GM18519 (cell line): ENCODE measurements around the gene INF2.

Experiments used
- ATAC-seq: cut with Tn5 transposase; IDR thresholded peaks from one replicate; pipeline ENCODE4 v1.9.1; 2021; ENCODE audit warnings: mild to moderate bottlenecking, moderate library complexity; ENCODE audit not compliant: unreplicated experiment, low FRiP score

INF2 gene

DNA sequence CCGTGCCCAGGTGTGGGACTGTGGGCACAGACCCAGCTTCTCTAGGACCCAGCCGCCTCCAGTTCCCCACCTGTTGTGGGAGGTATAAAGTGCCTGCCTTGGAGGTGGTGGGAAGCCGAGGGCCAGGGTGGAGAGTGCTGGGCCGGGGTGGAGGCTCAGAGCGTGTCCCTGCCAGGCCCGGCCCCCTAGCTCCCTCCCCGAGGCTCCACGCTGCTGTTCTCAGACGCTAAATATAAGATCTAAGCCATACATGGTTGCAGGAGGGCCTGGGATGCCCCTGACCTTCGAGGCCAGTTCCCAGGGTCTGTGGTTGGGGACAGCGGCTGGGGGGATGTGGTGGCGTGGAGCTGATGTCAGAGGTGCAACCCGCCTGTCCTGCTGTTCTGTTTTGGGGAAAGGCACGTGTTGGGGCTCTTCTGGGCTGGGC, 10.8 kb downstream of the INF2 start:
- ATAC-seq: no peak

DNA sequence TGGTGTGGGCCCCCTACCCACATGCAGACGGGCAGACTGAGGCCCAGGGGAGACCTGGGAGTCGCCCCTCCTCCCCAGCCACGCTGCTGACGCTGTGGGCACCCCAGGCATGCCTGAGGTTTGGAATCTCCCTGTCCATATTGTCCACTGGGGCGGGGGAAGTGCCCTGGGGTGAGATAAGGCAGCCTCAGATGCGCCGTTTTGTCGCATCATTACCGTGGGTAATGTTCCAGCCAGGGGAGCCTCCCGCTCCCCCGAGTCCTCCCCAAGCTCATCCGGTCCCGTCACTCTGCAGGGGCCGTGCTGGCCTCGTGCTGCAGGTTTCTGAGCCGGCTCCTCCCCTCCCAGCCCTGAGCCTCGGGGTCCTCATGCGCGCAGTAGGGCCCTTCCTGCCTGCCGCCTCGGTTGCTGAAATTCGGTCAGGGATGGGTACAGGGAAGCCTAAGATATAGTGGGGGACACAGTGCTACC, 11.4 kb downstream of the INF2 start:
- ATAC-seq: no peak

DNA sequence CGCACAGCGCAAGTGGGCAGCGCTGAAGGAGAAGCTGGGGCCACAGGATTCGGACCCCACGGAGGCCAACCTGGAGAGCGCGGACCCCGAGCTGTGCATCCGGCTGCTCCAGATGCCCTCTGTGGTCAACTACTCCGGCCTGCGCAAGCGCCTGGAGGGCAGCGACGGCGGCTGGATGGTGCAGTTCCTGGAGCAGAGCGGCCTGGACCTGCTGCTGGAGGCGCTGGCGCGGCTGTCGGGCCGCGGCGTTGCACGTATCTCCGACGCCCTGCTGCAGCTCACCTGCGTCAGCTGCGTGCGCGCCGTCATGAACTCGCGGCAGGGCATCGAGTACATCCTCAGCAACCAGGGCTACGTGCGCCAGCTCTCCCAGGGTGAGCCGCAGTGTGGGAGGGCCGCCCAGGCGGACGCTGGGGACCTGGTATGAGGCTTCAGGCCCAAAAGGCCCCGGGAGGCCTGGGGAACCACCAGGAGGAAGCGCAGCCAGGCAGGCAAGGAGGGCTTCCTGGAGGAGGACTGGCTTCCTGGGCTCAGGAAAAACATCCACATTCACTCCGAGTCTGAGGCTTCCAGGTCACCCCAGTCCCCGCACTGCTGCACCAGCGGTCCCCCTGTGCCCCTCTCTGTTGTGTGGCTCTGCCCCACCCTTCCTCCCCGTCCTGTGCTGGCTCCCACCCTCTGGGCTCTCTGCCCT, 12.1 kb downstream of the INF2 start:
- no peak for ATAC-seq

DNA sequence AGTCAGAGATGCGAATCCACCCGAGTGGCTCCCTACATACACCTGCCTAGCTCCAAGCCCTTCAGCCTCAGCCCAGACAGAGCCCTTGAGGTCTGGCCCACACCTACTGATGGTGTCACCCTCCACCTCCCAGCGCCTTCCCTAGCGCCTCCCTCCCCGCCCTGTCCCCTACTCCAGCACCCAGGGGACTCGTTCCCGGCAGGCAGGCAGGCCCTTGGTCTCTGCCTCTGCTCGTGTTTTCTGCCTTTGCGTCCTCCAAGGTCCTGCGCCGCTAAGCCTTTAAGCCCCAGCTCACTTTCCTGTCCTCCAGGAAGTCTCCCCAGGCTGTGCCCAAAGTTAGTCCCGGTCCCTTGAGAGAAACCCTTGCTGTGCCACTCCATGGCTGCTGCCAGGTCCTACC, 12.7 kb downstream of the INF2 start:
- ATAC-seq: no peak

DNA sequence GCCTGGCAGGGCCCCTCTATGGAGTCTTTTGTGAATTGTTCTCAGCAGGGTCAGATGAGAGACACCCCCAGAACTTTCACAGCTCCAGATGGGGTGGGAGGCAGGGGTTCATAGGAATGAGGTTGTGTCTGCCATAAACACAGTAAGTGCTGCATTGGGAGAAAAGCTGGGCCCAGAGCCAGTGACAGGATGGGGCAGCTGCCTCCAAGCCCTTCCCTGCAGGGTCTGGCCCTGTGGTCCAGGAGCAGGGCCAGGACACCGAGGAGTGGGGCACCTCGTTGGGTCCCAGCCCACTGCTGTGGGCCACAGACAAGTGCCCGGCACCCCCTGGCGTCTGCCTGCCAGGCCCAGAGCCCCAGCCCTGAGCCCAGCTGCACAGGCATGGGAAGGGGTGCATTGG, 13.3 kb downstream of the INF2 start:
- ATAC-seq: no peak

DNA sequence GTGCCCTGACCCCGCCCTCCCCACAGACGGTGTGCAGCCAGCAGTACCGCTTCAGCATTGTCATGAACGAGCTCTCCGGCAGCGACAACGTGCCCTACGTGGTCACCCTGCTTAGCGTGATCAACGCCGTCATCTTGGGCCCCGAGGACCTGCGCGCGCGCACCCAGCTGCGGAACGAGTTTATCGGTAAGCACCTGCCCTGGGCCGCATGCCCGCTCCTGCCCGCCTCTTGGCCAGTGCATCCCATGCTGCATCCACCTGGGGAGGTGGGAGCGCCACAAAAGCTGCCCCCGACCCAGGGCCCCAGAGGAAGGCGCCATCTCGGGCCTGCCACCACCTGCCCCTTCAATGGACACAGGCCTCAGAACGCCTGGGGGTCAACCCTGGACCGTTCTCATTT, 13.9 kb downstream of the INF2 start:
- no peak for ATAC-seq

DNA sequence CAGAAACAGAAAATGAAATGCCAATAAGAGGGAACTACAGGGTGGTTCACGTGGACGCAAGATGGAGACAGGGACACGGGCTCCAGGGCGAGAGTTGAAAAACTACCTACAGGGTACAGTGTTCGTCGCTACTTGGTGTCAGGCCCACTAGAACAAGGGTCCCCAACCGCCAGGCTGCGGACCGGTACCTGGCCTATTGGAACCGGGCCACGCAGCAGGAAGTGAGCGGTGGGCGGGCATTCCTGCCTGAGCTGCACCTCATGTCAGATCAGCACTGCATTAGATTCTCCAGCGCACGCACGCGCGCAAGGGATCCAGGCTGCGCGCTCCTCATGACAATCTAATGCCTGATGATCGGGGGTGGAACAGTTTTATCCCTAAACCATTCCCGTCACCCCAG, 14.8 kb downstream of the INF2 start:
- no peak for ATAC-seq

DNA sequence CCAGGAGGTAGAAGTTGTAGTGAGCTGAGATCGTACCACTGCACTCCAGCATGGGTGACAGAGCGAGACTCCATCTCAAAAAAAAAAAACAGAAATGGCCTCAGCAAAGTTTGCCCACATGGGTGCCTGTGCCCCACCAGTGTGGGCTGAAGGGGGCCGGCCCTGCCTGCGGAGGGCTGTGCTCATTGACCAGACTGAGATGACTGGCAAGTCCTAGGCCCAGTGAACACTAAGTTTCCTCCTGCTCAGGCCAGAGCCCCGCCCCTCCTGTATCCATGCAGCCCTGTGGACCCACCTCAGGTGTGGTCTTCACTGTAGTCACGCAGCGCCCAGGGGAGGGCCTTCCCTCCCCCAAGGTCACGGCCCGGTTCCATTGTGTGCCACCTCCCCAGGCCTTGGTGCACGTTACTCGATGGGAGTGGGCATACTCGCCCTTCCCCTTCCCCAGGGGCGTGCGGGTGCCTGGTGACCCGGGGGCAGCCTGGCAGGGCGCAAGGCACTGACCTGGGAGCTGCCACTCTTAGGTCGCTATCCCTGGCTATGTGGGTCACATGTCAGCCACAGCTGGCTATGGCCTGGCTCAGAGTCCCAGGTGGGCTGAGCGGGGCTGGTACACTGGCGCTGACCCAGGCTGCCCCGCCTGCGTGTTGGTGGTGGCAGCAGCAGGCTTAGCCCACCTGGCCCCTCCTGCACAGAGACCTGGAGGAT, 16.1 kb downstream of the INF2 start:
- ATAC-seq: no peak

DNA sequence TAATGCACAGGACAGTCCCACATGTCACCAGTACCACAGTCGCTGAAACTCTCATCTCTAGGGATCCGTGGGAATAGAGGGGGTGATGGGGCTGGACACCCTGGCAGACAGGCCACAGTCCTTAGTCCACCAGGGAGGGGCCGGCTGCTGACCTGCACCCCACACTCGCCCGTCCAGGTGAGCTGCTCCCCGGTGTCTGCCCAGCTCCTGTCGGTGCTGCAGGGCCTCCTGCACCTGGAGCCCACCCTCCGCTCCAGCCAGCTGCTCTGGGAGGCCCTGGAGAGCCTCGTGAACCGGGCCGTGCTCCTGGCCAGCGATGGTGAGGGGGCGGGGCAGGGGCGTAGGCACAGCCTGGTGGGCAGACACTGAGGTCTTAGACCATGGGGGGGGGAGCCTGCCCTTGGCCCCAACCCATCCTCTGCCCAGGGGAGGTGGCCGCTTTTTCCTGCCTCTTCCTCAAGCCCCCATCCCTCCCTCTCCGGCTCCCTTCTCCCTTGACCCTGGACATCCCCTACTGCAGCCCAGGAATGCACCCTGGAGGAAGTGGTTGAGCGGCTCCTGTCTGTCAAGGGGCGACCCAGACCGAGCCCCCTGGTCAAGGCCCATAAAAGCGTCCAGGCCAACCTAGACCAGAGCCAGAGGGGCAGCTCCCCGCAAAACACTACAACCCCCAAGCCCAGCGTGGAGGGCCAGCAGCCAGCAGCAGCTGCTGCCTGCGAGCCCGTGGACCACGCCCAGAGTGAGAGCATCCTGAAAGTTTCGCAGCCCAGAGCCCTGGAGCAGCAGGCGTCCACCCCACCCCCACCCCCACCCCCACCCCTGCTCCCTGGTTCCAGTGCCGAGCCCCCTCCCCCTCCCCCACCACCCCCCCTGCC, 17.6 kb downstream of the INF2 start:
- no peak for ATAC-seq

DNA sequence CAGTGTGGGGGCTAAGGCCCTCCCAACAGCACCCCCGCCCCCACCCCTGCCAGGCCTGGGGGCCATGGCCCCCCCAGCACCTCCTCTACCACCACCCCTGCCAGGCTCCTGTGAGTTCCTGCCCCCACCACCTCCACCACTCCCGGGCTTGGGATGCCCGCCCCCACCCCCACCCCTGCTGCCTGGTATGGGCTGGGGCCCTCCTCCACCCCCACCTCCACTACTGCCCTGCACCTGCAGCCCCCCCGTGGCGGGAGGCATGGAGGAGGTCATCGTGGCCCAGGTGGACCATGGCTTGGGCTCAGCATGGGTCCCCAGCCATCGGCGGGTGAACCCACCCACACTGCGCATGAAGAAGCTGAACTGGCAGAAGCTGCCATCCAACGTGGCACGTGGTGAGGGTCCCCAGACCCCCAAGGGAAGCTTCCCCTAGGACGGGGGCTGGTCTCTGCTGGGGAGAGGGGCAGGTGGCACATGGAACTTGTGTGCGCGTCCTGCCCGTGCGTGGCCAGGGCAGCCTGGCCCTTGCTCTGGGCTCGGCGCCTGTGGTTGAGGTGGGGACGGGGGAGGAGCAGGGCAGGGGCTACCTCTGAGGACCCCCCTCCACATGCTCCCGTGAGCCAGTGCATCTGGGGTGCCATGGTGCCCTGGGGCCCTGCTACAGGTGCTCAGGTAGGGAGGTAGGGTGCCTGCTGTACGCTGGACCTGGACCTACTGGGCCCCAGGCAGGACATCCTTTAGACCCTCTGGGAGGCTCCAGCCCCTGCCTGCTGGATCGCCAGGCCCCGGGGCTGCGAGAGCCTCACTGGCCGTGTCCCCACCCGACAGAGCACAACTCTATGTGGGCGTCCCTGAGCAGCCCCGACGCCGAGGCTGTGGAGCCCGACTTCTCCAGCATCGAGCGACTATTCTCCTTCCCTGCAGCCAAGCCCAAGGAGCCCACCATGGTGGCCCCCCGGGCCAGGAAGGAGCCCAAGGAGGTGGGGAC, 18.5 kb downstream of the INF2 start:
- ATAC-seq: no peak

DNA sequence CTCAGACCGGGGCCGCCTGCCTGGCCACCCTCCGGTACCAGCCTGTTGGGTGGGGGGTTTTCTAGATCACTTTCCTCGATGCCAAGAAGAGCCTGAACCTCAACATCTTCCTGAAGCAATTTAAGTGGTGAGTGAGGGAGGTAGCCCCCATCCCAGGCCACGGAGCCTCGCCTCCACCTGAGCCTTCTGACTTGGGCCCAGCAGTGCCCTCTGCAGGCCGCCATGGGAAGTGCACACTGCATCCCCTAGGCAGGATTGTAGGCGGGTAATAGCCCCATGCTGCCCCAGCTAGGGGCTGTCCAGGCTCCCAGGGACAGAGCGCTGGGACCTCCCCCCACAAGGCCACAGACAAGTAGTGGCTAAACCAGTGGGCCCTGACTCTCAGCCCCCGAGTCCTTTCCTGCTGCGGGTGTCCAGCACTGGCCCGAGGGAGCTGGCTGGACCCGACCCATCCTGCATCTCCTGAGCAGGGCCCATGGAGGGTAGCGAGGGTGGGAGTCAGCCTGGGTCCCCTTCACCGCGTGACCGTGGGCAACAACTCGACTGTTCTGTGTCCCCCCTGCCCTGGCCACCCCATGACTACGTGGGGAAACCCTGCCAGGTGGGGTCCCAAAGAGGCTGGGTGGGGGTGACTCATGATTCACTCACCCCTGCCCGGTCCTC, 19.3 kb downstream of the INF2 start:
- ATAC-seq: no peak

DNA sequence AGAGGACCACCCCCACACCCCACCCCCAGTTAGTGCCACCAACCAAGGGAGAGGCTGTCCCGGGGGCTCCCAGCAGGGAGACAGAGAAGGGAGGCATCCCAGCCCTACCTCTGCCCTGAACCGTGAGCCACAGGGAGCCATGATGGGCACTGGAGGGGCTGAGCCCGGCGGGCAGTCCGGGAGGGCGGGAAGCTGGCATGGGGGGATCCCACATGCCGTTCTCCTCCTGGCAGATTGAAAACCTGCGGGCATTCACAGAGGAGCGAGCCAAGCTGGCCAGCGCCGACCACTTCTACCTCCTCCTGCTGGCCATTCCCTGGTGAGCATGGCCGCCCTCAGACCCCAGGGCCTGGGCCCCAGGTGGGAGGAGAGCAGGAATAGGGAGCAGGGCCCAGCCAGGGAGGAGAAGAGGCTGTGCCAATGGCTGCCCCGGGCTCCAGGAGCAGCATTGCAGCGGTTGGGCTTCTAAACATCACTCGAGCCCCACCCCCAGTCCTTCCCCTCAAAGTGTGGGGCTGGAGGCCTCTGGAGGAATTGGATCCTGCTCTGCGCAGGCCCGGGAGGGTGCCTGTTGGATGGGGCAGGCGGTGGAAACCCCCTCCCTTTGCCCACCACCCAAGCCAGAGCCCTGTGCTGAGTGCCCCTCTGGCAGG, 20.1 kb downstream of the INF2 start:
- no peak for ATAC-seq

DNA sequence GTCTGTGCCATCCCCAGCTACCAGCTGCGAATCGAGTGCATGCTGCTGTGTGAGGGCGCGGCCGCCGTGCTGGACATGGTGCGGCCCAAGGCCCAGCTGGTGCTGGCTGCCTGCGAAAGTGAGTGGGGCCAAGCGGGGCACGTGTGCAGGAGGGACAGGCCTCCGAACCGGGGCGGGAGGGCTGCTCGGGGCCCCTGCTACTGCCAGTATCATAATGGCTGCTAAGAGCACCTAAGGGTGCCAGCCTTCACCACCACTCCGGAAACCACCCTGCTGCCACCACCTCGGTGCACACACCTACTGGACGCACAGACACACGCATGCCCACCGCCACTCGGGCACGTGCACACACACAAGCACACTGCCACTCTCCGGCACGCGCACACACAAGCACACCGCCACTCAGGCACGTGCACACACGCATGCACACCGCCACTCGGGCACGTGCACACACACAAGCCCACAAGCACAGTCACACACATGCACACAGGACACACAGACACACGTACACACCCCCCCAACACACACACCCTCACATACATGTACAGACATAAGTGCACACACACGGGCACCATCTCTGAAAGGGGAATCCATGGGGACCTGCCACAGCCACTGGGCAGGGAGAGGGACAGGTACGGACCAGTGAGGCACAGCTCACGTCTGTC, 20.8 kb downstream of the INF2 start:
- ATAC-seq: no peak

DNA sequence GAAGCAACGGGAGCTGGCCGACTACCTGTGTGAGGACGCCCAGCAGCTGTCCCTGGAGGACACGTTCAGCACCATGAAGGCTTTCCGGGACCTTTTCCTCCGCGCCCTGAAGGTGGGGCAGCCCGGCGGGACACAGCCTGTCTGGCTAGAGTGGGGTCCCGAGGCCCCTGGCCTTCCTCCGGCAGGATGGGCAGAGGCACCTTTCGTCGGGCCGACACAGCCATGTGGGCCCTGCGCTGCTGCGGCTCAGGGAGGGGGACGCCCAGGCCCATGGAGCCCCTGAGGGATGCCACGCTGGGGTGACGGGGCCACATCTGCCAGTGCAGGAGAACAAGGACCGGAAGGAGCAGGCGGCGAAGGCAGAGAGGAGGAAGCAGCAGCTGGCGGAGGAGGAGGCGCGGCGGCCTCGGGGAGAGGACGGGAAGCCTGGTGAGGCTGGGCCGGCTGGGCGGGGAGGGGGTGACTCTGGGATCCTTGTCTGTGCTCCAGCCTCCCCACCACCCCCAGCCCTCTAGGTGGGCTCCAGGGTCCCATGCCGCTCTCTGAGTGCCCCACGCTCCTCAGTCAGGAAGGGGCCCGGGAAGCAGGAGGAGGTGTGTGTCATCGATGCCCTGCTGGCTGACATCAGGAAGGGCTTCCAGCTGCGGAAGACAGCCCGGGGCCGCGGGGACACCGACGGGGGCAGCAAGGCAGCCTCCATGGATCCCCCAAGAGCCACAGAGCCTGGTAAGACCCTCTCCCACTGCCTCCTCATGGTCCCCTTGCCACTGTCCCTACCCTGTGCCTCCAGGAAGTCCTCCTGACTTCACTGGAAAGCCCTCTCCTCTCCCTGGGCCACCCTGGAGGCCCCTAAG, 23.7 kb downstream of the INF2 start:
- ATAC-seq: no peak

DNA sequence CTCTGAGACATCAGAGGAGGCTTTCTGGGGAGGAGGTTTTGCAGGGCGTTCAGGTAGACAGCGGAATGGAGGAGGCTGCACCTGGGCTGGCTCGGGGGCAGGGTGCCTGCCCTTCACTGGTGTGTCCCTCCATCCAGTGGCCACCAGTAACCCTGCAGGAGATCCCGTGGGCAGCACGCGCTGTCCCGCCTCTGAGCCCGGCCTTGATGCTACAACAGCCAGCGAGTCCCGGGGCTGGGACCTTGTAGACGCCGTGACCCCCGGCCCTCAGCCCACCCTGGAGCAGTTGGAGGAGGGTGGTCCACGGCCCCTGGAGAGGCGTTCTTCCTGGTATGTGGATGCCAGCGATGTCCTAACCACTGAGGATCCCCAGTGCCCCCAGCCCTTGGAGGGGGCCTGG, 24.6 kb downstream of the INF2 start:
- ATAC-seq: no peak

DNA sequence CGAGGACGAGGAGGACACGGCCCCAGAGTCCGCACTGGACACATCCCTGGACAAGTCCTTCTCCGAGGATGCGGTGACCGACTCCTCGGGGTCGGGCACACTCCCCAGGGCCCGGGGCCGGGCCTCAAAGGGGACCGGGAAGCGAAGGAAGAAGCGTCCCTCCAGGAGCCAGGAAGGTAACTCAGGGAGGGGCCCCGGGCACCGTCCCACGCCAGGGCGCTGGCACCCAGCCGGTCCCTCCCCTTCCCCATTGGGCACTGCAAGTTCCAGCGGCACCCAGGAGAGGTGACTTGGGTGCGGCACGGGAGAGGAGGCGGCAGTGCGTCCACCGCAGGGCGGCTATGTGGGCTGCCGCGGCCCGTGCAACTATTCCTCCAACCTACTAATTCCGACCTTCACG, 25.3 kb downstream of the INF2 start:
- ATAC-seq: no peak

DNA sequence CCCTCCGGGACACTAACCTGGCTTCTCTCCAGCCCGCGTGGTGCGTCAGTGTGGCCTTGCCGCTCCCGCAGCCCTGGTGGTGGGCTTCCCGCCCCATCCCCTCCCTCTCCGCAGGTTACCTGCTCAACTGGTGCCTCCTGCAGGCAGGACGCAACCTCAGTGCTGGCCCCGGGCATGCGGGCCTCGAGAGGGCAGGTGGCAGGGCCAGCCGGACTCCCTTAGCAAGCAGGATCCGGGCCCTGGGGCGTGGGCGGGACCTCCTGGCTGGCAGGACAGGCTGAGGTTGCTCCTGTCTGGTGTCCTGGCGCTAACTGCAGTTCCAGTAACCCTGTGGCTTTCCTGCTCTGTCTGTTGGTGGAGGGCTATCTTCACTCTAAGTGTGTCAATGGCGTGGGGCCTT, 26.0 kb downstream of the INF2 start:
- ATAC-seq: no peak

DNA sequence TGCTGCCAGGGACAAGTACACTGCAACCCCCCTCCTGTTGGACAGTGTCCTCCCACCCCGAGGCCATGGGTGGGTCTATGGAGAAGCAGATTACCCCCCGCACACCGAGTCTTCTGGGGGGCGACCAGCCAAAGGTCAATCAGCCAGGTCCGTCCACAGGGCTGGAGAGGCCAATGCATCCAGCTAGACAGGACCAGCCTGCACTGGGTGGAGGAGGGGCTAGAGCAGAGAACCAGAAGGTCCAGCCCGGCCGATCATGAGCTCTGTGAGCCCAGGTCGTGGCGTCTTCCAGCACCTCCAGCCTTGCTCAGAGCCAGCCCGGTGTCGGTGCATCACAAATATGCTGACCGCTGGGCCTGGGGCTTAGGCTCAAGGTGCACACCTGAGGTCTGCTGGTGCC, 26.5 kb downstream of the INF2 start:
- no peak for ATAC-seq
